Activated B cell treated with CpG ODN at 0.5 μM for 24 hours (primary cell): ENCODE measurements around the gene MYO5A. TPM values are rescaled to one million over a fixed set of nuclear protein-coding genes. Genes with fewer than 3 reads are reported as not detected.
A peak's percentile ranks its signal among the peaks of the same experiment; 100 is the strongest.

Experiments used
- ATAC-seq: fragments of 200-7000 bp; cut with Tn5 transposase; one replicate; pipeline ENCODE4 v1.10.0; 2021; ENCODE audit warnings: low read depth, mild to moderate bottlenecking, moderate library complexity
- CTCF ChIA-PET: fragments of 350-600 bp; sonication (Branson Sonifier 250); formaldehyde crosslinking; loops from one replicate; lab custom pipeline; 2021; ENCODE audit warnings: antibody characterized with exemption; lab: Charles Lee
- POLR2A ChIA-PET: fragments of 350-600 bp; sonication (Branson Sonifier 250); formaldehyde crosslinking; loops from one replicate; lab custom pipeline; 2021; ENCODE audit warnings: antibody characterized with exemption; lab: Charles Lee
- DNase-seq: peaks from one replicate; pipeline ENCODE4 v3.0.0; 2022
- H3K27ac Mint-ChIP-seq: one replicate; pipeline ENCODE4 v1.8.0; 2020; ENCODE audit warnings: mixed read lengths
- H3K27me3 Mint-ChIP-seq: one replicate; pipeline ENCODE4 v1.8.0; 2021; ENCODE audit warnings: mixed read lengths
- H3K36me3 Mint-ChIP-seq: one replicate; pipeline ENCODE4 v1.8.0; 2021; ENCODE audit warnings: low read depth, mixed read lengths
- H3K4me1 Mint-ChIP-seq: one replicate; pipeline ENCODE4 v1.8.0; 2021; ENCODE audit warnings: mixed read lengths
- H3K4me3 Mint-ChIP-seq: one replicate; pipeline ENCODE4 v1.8.0; 2020; ENCODE audit warnings: mild to moderate bottlenecking, mixed read lengths
- H3K9me3 Mint-ChIP-seq: one replicate; pipeline ENCODE4 v1.8.0; 2020; ENCODE audit warnings: mixed read lengths
- intact Hi-C: fragments of 100-400 bp; cut with micrococcal nuclease; formaldehyde crosslinking; loops from one replicate; pipeline ENCODE4 v1.15.1; 2024
- total RNA-seq: library from RNA; stranded (reverse); gene quantifications from 2 replicates; pipeline ENCODE4 v1.2.3, GENCODE V29; 2022
- TF ChIP-seq, protein P1 (sequence below): fragments of 200-600 bp; IDR thresholded peaks from one replicate; pipeline ENCODE4 v1.8.0; 2022; ENCODE audit warnings: antibody characterized with exemption, mild to moderate bottlenecking

MYO5A gene
- total RNA-seq, 1 donor from 2014 or later: 49.1 TPM

DNA sequence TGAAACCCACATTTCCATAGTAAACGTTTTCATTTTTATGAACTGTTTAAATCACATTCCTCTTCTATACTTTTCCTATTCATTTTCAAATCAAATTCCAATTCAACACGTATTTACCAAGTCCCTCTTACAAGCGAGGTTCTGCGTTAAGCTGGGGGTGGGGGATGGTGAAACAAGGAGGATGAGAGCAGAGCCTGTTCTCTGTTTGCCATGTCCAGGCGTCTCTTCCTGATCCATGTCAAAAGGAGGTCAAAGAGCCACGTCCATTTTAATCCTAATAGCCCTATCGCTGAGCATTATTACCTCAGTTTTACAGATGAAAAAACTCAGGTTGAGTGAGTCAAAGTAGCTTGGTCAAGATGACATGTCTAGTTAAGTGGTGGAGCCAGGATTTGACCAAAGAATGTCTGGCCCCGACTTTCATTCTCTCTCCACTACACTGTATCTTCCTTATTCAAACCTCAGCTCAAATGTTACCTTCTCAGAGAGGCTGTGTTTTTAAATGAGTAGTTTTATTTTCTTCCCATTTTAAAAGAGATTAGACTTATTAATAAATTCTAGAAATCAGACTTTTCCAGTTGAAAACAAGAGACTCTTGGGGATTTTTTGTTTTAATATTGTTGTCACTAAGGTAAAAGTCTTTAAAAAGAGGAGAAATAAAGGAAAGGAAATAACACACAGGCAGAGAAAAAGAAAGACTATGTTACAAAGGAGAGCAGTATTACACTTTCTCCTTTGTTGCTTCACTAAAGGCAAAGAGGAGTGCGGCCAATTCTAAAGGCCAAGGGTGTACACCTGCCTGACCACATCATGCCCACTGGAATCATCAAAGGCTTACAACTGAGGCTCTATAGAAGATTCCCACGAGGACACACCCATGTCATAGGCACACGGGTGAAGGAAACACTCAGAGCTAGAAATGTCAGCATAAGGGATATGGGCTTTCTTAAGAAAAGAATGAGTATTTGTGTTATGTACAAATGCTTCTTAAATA is 42.4 kb downstream of the MYO5A start:
- TF ChIP-seq, protein P1, sequence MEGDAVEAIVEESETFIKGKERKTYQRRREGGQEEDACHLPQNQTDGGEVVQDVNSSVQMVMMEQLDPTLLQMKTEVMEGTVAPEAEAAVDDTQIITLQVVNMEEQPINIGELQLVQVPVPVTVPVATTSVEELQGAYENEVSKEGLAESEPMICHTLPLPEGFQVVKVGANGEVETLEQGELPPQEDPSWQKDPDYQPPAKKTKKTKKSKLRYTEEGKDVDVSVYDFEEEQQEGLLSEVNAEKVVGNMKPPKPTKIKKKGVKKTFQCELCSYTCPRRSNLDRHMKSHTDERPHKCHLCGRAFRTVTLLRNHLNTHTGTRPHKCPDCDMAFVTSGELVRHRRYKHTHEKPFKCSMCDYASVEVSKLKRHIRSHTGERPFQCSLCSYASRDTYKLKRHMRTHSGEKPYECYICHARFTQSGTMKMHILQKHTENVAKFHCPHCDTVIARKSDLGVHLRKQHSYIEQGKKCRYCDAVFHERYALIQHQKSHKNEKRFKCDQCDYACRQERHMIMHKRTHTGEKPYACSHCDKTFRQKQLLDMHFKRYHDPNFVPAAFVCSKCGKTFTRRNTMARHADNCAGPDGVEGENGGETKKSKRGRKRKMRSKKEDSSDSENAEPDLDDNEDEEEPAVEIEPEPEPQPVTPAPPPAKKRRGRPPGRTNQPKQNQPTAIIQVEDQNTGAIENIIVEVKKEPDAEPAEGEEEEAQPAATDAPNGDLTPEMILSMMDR: no peak
- no peaks in the 10 kb centered on the region for H3K9me3 Mint-ChIP-seq
- H3K27me3 Mint-ChIP-seq: no peaks in the 10 kb centered on the region
- ATAC-seq (no peak), DNase-seq (no peak)
- CTCF ChIA-PET: no interaction called here
- POLR2A ChIA-PET: interaction anchor here (0.8 kb wide), 1 partner anchor 33 kb away, joined by 3 read pairs; no protein-coding TSS in a partner anchor
- no peak overlapping the region for H3K27ac Mint-ChIP-seq
- peaks cover 58% of the 10 kb centered on the region for H3K4me1 Mint-ChIP-seq
- intact Hi-C loops: no loop called here
- H3K4me3 Mint-ChIP-seq: no peak overlapping the region
- no peaks in the 10 kb centered on the region for H3K36me3 Mint-ChIP-seq

DNA sequence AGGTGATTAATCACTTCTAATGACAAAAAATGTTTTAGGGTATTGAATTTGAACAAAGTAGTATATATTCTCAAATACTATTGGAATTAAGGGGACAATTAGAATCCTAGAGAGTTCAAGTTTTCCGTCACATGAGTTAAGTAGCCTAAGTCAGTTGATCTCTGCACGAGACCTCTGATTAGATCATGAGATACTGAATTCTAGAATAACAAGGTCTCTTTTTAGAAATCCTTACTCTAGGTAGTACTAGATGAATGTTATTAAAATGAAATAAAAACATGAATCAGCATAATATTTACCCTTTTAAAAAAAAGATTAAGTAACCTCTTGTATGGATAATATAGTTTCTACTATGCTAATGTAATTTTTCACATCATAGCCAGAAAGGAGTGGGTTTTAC is 43.4 kb downstream of the MYO5A start:
- DNase-seq: no peak
- no peaks in the 10 kb centered on the region for H3K36me3 Mint-ChIP-seq
- no peaks in the 10 kb centered on the region for H3K9me3 Mint-ChIP-seq
- POLR2A ChIA-PET: no interaction called here
- H3K27ac Mint-ChIP-seq: no peak overlapping the region
- peaks cover 68% of the 10 kb centered on the region for H3K4me1 Mint-ChIP-seq
- CTCF ChIA-PET: no interaction called here
- no peak overlapping the region for H3K4me3 Mint-ChIP-seq
- H3K27me3 Mint-ChIP-seq: no peaks in the 10 kb centered on the region
- intact Hi-C loops: no loop called here
- ATAC-seq: no peak
- TF ChIP-seq, protein P1: no peak

DNA sequence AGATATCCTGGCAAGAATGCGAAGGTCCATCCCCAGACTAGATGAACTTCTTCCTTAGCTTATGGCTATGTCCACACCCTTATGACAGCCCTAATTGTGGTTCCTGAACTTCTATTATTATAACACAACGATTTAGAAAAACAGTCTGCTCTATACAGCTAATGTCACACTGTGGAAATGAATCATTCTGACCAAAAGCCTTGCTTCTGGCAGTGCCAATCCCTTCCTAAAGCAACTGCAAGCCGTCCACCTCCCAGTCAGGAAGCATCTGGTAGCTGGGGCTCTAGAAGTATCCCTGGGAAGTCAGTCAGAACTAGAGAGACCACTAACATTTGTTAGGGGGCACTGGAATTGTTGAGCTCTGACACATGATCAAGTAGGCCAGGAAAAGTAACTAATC is 45.0 kb downstream of the MYO5A start:
- intact Hi-C loops: loop anchor here (2.0 to 5.0 kb wide), 2 partner anchors 19 to 746 kb away; partner anchors contain the start of gene LYSMD2
- H3K27me3 Mint-ChIP-seq: no peaks in the 10 kb centered on the region
- H3K4me1 Mint-ChIP-seq: peaks cover 63% of the 10 kb centered on the region
- H3K36me3 Mint-ChIP-seq: no peaks in the 10 kb centered on the region
- TF ChIP-seq, protein P1: no peak
- H3K4me3 Mint-ChIP-seq: no peak overlapping the region
- H3K27ac Mint-ChIP-seq: peak overlapping the region; percentile 57
- DNase-seq: no peak
- no peaks in the 10 kb centered on the region for H3K9me3 Mint-ChIP-seq
- ATAC-seq: no peak
- ChIA-PET POLR2A (interaction anchor here (2.9 kb wide), 1 partner anchor 18 kb away, joined by 10 read pairs; no protein-coding TSS in a partner anchor), CTCF (no interaction called here)

DNA sequence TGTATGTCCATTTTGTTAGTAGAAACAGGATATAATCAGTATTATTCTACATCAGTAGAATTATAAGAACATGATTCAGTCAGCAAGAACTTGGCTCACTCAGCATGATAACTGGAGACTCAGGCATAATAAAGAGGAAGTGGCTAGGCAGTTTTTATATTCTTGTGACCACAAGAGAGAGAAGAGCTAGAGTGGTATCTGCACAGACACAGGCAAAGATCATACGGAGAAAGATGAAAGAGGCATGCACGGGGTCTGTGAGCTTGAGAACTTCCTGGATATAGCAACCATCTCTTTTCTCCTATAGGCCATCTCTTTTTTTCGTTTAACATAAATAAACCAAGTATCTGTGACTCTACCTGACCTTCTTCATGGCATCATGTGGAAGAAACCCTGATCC is 46.8 kb downstream of the MYO5A start:
- TF ChIP-seq, protein P1: no peak
- peak overlapping the region; percentile 85 for H3K27ac Mint-ChIP-seq
- H3K9me3 Mint-ChIP-seq: no peaks in the 10 kb centered on the region
- peak overlapping the region; percentile 7 for H3K4me3 Mint-ChIP-seq
- ChIA-PET POLR2A (interaction anchor here (1.0 to 2.9 kb wide), 4 partner anchors 16 to 46 kb away, joined by 3 to 10 read pairs (median 5); no protein-coding TSS in a partner anchor), CTCF (interaction anchor here (0.6 to 1.0 kb wide), 2 partner anchors 22 to 85 kb away, joined by 3 read pairs; no protein-coding TSS in a partner anchor)
- peaks cover 57% of the 10 kb centered on the region for H3K4me1 Mint-ChIP-seq
- peak; percentile 99 for ATAC-seq
- DNase-seq: no peak
- H3K36me3 Mint-ChIP-seq: no peaks in the 10 kb centered on the region
- no peaks in the 10 kb centered on the region for H3K27me3 Mint-ChIP-seq
- intact Hi-C loops: loop anchor here (1.0 to 5.0 kb wide), 4 partner anchors 16 to 745 kb away; partner anchors contain the start of genes LYSMD2 and MYO5A

DNA sequence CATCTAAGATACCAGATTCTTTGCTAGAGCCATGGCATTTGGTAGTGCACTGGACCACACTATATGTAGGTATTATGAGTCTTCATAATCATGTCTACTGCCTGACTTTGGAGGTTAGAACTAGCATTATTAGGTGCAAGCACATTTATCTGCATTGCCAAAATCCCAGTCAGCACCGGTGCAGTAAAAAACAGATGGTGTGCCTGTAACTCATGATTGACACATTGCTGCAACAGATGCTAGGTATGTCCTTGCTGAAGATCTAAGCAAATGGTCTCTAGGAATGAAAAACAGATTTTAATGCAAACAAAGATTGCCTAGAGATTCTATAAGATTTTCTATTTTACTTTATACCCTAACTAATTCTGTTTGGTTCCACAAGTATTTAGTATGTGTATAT is 47.7 kb downstream of the MYO5A start:
- Mint-ChIP-seq H3K9me3 (no peaks in the 10 kb centered on the region), H3K4me1 (peaks cover 51% of the 10 kb centered on the region), H3K36me3 (no peaks in the 10 kb centered on the region), H3K27ac (no peak overlapping the region), H3K27me3 (no peaks in the 10 kb centered on the region), H3K4me3 (no peak overlapping the region)
- TF ChIP-seq, protein P1: no peak
- no peak for DNase-seq
- POLR2A ChIA-PET: interaction anchor here (0.9 to 2.9 kb wide), 4 partner anchors 14 to 47 kb away, joined by 3 to 10 read pairs (median 4); no protein-coding TSS in a partner anchor
- CTCF ChIA-PET: no interaction called here
- intact Hi-C loops: loop anchor here (5.0 kb wide), 1 partner anchor 744 kb away; the partner anchor contains the start of gene LYSMD2
- ATAC-seq: no peak
